CD14-positive monocyte (primary cell): ENCODE results near the gene IL37. TPM values are rescaled to one million over a fixed set of nuclear protein-coding genes. Genes with fewer than 3 reads are reported as not detected.

Source experiments
- DNase-seq, 3 donors: peaks; one replicate each; pipeline ENCODE4 v3.0.0-alpha.2; 2011 to 2022
- H2AFZ ChIP-seq: 2 replicates; pipeline ENCODE4 v1.6.0; 2012; ENCODE audit warnings: mild to moderate bottlenecking, low read depth, low read length, inconsistent platforms; ENCODE audit not compliant: insufficient read depth, poor library complexity, severe bottlenecking
- H3K27ac ChIP-seq, 2 donors: 1 replicate in 1 of 2; 2 replicates in 1 of 2; pipeline ENCODE4 v1.5.1; 2012 to 2013; ENCODE audit warnings: low read length in 2 of 2, control low read depth in 1 of 2, inconsistent platforms in 1 of 2, low read depth in 1 of 2, mild to moderate bottlenecking in 1 of 2
- H3K27me3 ChIP-seq, 2 donors: one replicate each; pipeline versions ENCODE4 v1.6.0 to v1.6.1; 2011 to 2013; ENCODE audit warnings: low read length in 2 of 2; ENCODE audit not compliant: control insufficient read depth in 2 of 2, insufficient read depth in 2 of 2
- H3K36me3 ChIP-seq, 2 donors: replicated peaks in 1 of 2; 1 replicate in 1 of 2; 2 replicates in 1 of 2; pipeline versions ENCODE4 v1.5.1 to v1.6.1; 2012 to 2013; ENCODE audit warnings: low read length in 2 of 2, control low read depth in 1 of 2, inconsistent platforms in 1 of 2, mild to moderate bottlenecking in 1 of 2; ENCODE audit not compliant: insufficient read depth in 2 of 2, control insufficient read depth in 1 of 2
- H3K4me1 ChIP-seq, 2 donors: 1 replicate in 1 of 2; 2 replicates in 1 of 2; pipeline versions ENCODE4 v1.5.1 to v1.6.1; 2012 to 2013; ENCODE audit warnings: low read length in 2 of 2, control low read depth in 1 of 2, inconsistent platforms in 1 of 2, mild to moderate bottlenecking in 1 of 2, moderate library complexity in 1 of 2; ENCODE audit not compliant: insufficient read depth in 2 of 2, control insufficient read depth in 1 of 2
- H3K4me2 ChIP-seq: replicated peaks from 2 replicates; pipeline ENCODE3; 2012; ENCODE audit warnings: low read length, moderate library complexity, mild to moderate bottlenecking; ENCODE audit not compliant: poor library complexity, severe bottlenecking; ENCODE audit errors: extremely low read depth
- H3K4me3 ChIP-seq, 3 experiments: fragments of 200-600 bp in 1 of 3; sonication (generic) in 1 of 3; replicated peaks in 1 of 3; 1 replicate in 2 of 3; 2 replicates in 1 of 3; pipeline ENCODE4 v1.5.1; 2011 to 2013; ENCODE audit warnings: low read length in 3 of 3, mild to moderate bottlenecking in 3 of 3, control low read depth in 2 of 3, low read depth in 2 of 3, inconsistent platforms in 1 of 3, moderate library complexity in 1 of 3
- H3K79me2 ChIP-seq: 2 replicates; pipeline ENCODE4 v1.6.0; 2012; ENCODE audit warnings: mild to moderate bottlenecking, control low read depth, inconsistent platforms, low read length, moderate library complexity; ENCODE audit not compliant: insufficient read depth
- H3K9ac ChIP-seq: 2 replicates; pipeline ENCODE4 v1.6.0; 2017; ENCODE audit warnings: low read length, mild to moderate bottlenecking; ENCODE audit not compliant: insufficient read depth, poor library complexity, severe bottlenecking
- H3K9me3 ChIP-seq, 2 donors: replicated peaks in 1 of 2; 1 replicate in 1 of 2; 2 replicates in 1 of 2; pipeline versions ENCODE4 v1.5.1 to v1.6.1; 2012 to 2013; ENCODE audit warnings: low read length in 2 of 2, control low read depth in 1 of 2; ENCODE audit not compliant: control insufficient read depth in 1 of 2, insufficient read depth in 1 of 2
- H4K20me1 ChIP-seq: 2 replicates; pipeline ENCODE4 v1.6.0; 2012; ENCODE audit warnings: mild to moderate bottlenecking, low read length, control low read depth, moderate library complexity; ENCODE audit not compliant: insufficient read depth
- H3K27ac Mint-ChIP-seq, 7 donors: one replicate each; pipeline ENCODE4 v1.8.0; 2020; ENCODE audit warnings: mild to moderate bottlenecking in 7 of 7, mixed read lengths in 7 of 7, moderate library complexity in 6 of 7, inconsistent platforms in 2 of 7
- H3K27me3 Mint-ChIP-seq, 3 donors: one replicate each; pipeline ENCODE4 v1.8.0; 2021 to 2022; ENCODE audit warnings: low read depth in 3 of 3, mild to moderate bottlenecking in 3 of 3, mixed read lengths in 3 of 3, moderate library complexity in 3 of 3, inconsistent platforms in 1 of 3
- H3K36me3 Mint-ChIP-seq, 2 donors: one replicate each; pipeline ENCODE4 v1.8.0; 2020; ENCODE audit warnings: mixed read lengths in 2 of 2, inconsistent platforms in 1 of 2, mild to moderate bottlenecking in 1 of 2
- H3K4me1 Mint-ChIP-seq: one replicate; pipeline ENCODE4 v1.8.0; 2020; ENCODE audit warnings: mild to moderate bottlenecking, mixed read lengths
- H3K4me3 Mint-ChIP-seq, 2 donors: one replicate each; pipeline ENCODE4 v1.8.0; 2020; ENCODE audit warnings: mild to moderate bottlenecking in 2 of 2, mixed read lengths in 2 of 2, moderate library complexity in 1 of 2
- H3K9me3 Mint-ChIP-seq, 7 donors: one replicate each; pipeline ENCODE4 v1.8.0; 2020 to 2022; ENCODE audit warnings: mixed read lengths in 7 of 7, mild to moderate bottlenecking in 6 of 7, moderate library complexity in 6 of 7, inconsistent platforms in 2 of 7
- WGBS: methylation state at CpG from one replicate; pipeline ENCODE4 v1.1.5; 2013; ENCODE audit warnings: missing lambda C conversion rate; ENCODE audit not compliant: insufficient coverage; 5-methylcytosine and 5-hydroxymethylcytosine counted together
- intact Hi-C, 2 donors: fragments of 100-400 bp; cut with micrococcal nuclease; formaldehyde crosslinking; loops; one replicate each; pipeline versions ENCODE4 v1.15.0 to v1.15.1; 2023
- polyA plus RNA-seq, 3 donors: library from polyadenylated mRNA; depleted of rRNA in 1 of 3; unstranded in 2 of 3; stranded (reverse) in 1 of 3; fragments of 300-500 nt in 2 of 3; fragments of >200 nt in 1 of 3; fragmentation: Illumina TruSeq in 2 of 3; gene quantifications; 1 replicate in 2 of 3; 2 replicates in 1 of 3; pipeline ENCODE4 v1.2.3, GENCODE V29; 2012 to 2021
- TF ChIP-seq, protein P1 (sequence below): fragments of 200-600 bp; IDR thresholded peaks from one replicate; pipeline ENCODE4 v1.8.0; 2022; ENCODE audit warnings: antibody characterized with exemption, mild to moderate bottlenecking

The IL37 gene
- polyA plus RNA-seq, 3 donors = not detected

DNA sequence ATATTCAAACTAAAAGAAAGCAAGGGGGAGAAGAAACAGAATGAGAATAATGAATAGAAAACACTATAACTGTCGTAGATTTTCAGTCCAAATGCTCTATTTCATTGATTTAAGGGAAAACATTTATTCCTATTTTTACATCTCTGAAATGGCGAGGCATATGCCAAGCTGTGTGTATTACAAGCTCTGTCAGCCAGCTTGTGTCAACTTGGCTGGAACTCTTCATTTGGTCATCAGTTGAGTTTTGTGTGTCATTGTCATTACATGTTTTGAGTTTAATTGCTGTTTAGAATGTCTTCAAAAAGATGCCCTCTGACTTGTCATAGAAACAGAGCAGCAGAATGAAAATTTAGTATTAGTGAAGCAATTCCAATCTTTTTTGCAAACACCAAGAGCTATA, 8.1 kb upstream of the IL37 start:
- Mint-ChIP-seq H3K4me1 (no peaks in the 10 kb centered on the region), H3K4me3 (no peak overlapping the region), H3K36me3 (no peaks in the 10 kb centered on the region), H3K9me3 (peaks cover 0 to 2% (median 0%) of the 10 kb centered on the region in 7 donors), H3K27ac (no peak overlapping the region), H3K27me3 (peaks cover 2 to 4% (median 4%) of the 10 kb centered on the region in 3 donors)
- H3K4me2 ChIP-seq = no peak overlapping the region
- intact Hi-C loops = no loop called here
- H3K27ac ChIP-seq = no peak overlapping the region
- H3K9me3 ChIP-seq = no peaks in the 10 kb centered on the region
- no peak overlapping the region for H3K9ac ChIP-seq
- H3K79me2 ChIP-seq = no peaks in the 10 kb centered on the region
- H3K27me3 ChIP-seq = no peaks in the 10 kb centered on the region
- H3K4me1 ChIP-seq = no peaks in the 10 kb centered on the region
- H4K20me1 ChIP-seq = no peaks in the 10 kb centered on the region
- TF ChIP-seq, protein P1, sequence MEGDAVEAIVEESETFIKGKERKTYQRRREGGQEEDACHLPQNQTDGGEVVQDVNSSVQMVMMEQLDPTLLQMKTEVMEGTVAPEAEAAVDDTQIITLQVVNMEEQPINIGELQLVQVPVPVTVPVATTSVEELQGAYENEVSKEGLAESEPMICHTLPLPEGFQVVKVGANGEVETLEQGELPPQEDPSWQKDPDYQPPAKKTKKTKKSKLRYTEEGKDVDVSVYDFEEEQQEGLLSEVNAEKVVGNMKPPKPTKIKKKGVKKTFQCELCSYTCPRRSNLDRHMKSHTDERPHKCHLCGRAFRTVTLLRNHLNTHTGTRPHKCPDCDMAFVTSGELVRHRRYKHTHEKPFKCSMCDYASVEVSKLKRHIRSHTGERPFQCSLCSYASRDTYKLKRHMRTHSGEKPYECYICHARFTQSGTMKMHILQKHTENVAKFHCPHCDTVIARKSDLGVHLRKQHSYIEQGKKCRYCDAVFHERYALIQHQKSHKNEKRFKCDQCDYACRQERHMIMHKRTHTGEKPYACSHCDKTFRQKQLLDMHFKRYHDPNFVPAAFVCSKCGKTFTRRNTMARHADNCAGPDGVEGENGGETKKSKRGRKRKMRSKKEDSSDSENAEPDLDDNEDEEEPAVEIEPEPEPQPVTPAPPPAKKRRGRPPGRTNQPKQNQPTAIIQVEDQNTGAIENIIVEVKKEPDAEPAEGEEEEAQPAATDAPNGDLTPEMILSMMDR = no peak
- H3K36me3 ChIP-seq = no peaks in the 10 kb centered on the region
- H2AFZ ChIP-seq = no peak overlapping the region
- WGBS = no CpG with 5 or more reads among the region's 2 CpGs
- no peak overlapping the region for H3K4me3 ChIP-seq
- no peak for DNase-seq

- Histone ChIP-seq H4K20me1 (no peaks in the 10 kb centered on the region), H2AFZ (no peak overlapping the region), H3K4me1 (no peaks in the 10 kb centered on the region), H3K79me2 (no peaks in the 10 kb centered on the region), H3K27me3 (no peaks in the 10 kb centered on the region), H3K36me3 (no peaks in the 10 kb centered on the region), H3K9me3 (peaks cover 0 to 7% of the 10 kb centered on the region in 2 donors), H3K4me2 (no peak overlapping the region), H3K4me3 (no peak overlapping the region), H3K27ac (no peak overlapping the region), H3K9ac (no peak overlapping the region)
- DNase-seq = no peak
- H3K36me3 Mint-ChIP-seq = no peaks in the 10 kb centered on the region
- 98% methylated on average over 5 of the region's 5 CpGs for WGBS
- intact Hi-C loops = no loop called here
- peaks cover 0 to 8% (median 5%) of the 10 kb centered on the region in 7 donors for H3K9me3 Mint-ChIP-seq
- TF ChIP-seq, protein P1 = no peak
- H3K27ac Mint-ChIP-seq = peak overlapping the region in 1 of 7 donors; percentile 3
- H3K4me3 Mint-ChIP-seq = no peak overlapping the region
- H3K4me1 Mint-ChIP-seq = peaks cover 2% of the 10 kb centered on the region
- H3K27me3 Mint-ChIP-seq = peaks cover 2 to 4% (median 4%) of the 10 kb centered on the region in 3 donors
These were observed 6.1 kb upstream of the IL37 start for GRCh38 chr2:112904883-112905282.
